ENCODE measurements around the gene DIP2A.

DNA sequence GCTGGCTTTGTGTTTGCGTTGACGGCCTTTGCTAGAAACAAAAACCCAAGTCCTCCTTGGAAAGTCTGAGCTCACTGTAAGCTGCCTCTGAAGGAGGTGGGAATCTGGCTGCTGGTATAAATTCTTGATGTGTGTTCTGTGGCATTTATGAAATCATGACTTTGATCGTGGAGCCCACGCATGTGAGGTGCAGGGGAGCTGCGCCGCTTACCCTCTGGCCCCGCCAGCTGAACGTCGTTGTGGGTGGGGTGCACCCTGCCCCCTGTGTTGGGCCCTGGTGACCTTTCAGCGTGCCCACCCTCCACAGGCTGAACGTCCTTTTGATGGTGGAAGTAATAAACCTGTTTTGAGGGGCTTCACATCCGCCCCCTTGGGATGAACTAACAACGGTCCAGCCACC is 21.2 kb upstream of the DIP2A start:
- TF ChIP-seq CTCF (IDR thresholded peaks at IDR 0.05) = no peak
- no peak for TF ChIP-seq POLR2A (IDR thresholded peaks at IDR 0.05)
- TF ChIP-seq EP300 (IDR thresholded peaks at IDR 0.05) = no peak
- TF ChIP-seq POLR2AphosphoS5 (IDR thresholded peaks at IDR 0.05) = no peak
